NCI-H748 (cell line): ENCODE data around the gene CDKAL1.
"Not testable (repeated sequence)": the region's sequence is repeated elsewhere in the genome, so short reads cannot be mapped to it uniquely, and the experiment has no call there.

Experiments used
- DNase-seq: peaks from one replicate; lab custom pipeline; 2025; ENCODE audit not compliant: unreplicated experiment; lab: John Stamatoyannopoulos, UW

The CDKAL1 gene

GRCh38 chr6:20732896-20733295 is 198.6 kb downstream of the CDKAL1 start:
- no peak for DNase-seq

- no peak for DNase-seq
These were observed 203.7 kb downstream of the CDKAL1 start for GRCh38 chr6:20737912-20738311.

GRCh38 chr6:20740088-20740487 is 205.8 kb downstream of the CDKAL1 start:
- DNase-seq = no peak

- no peak for DNase-seq
These were observed 206.5 kb downstream of the CDKAL1 start for GRCh38 chr6:20740727-20741126.

- no peak for DNase-seq
These were observed 207.2 kb downstream of the CDKAL1 start for GRCh38 chr6:20741490-20741889.

GRCh38 chr6:20744911-20745557 is 210.8 kb downstream of the CDKAL1 start:
- peak; percentile 72 for DNase-seq

GRCh38 chr6:20746024-20746423 is 211.8 kb downstream of the CDKAL1 start:
- no peak for DNase-seq

- no peak for DNase-seq
These were observed 212.7 kb downstream of the CDKAL1 start for GRCh38 chr6:20746805-20747558.

GRCh38 chr6:20747991-20748390 is 213.7 kb downstream of the CDKAL1 start:
- DNase-seq = no peak

GRCh38 chr6:20751293-20751935 is 217.2 kb downstream of the CDKAL1 start:
- DNase-seq = peak; percentile 41

- DNase-seq = no peak
These were observed 221.4 kb downstream of the CDKAL1 start for GRCh38 chr6:20755631-20756030.

GRCh38 chr6:20756584-20757147 is 222.4 kb downstream of the CDKAL1 start:
- not testable (repeated sequence) for DNase-seq

GRCh38 chr6:20757761-20758160 is 223.5 kb downstream of the CDKAL1 start:
- no peak for DNase-seq

- DNase-seq = no peak
These were observed 229.0 kb downstream of the CDKAL1 start for GRCh38 chr6:20763296-20763695.

GRCh38 chr6:20769631-20770030 is 235.4 kb downstream of the CDKAL1 start:
- DNase-seq = no peak

- no peak for DNase-seq
These were observed 236.5 kb downstream of the CDKAL1 start for GRCh38 chr6:20770773-20771172.

- DNase-seq = no peak
These were observed 237.2 kb downstream of the CDKAL1 start for GRCh38 chr6:20771409-20771808.

- no peak for DNase-seq
These were observed 239.6 kb downstream of the CDKAL1 start for GRCh38 chr6:20773822-20774221.

- DNase-seq = no peak
These were observed 241.7 kb downstream of the CDKAL1 start for GRCh38 chr6:20775981-20776380.

GRCh38 chr6:20777801-20778200 is 243.5 kb downstream of the CDKAL1 start:
- DNase-seq = no peak

GRCh38 chr6:20778459-20778858 is 244.2 kb downstream of the CDKAL1 start:
- no peak for DNase-seq

GRCh38 chr6:20778912-20779311 is 244.7 kb downstream of the CDKAL1 start:
- no peak for DNase-seq
